HT-29 (cell line): ENCODE measurements around the gene BICRAL. TPM values are rescaled to one million over a fixed set of nuclear protein-coding genes. Genes with fewer than 3 reads are reported as not detected.
"Not testable (repeated sequence)": the region's sequence is repeated elsewhere in the genome, so short reads cannot be mapped to it uniquely, and the experiment has no call there.

Experiments
- DNase-seq: peaks from one replicate; pipeline ENCODE4 v3.0.0-alpha.2; 2015; ENCODE audit warnings: low spot score
- total RNA-seq: library from RNA; depleted of rRNA; stranded (reverse); fragments of >200 nt; shearing (Covaris generic); gene quantifications from 2 replicates; pipeline ENCODE4 v1.2.3, GENCODE V29; 2014

Gene BICRAL
- total RNA-seq, 1 experiment from 2014 or later: 3.6 TPM

DNA sequence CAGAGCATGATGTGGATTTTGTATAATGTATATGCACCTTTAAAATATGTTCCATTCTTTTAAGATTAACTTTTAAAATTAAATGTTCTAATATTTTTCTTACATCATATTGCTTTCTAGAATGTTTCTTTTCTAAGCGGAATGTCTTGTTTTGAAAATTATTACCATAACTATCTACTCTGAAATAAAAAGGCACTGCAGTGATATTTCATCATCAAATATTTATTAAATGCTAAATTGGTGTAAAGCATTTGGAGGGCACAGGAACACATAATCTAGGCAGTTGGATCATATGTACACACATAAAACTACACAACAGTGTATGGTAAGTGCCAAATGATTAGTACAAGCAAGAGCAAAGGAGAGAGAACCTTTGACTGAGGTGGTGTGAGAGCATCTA, 13.8 kb downstream of the BICRAL start:
- DNase-seq: no peak

DNA sequence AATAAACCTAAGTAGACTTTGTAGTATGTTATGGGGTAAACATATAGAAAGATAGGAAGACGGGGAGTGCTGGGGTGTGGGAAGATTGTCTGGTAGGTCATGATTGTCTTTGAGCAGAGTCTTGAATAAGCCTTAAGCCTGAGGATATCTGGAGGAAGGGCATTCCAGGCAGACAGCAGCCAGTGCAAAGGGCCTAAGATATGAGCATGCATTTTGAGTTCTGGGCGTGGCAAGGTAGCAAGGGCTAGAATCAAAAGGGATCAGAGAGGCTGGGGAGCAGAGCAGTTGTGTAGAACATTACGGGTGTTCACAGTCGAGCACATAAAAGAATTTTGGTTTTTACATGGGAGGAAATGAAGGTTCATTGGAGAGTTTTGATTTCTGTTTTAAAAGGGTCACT, 14.3 kb downstream of the BICRAL start:
- DNase-seq: no peak

DNA sequence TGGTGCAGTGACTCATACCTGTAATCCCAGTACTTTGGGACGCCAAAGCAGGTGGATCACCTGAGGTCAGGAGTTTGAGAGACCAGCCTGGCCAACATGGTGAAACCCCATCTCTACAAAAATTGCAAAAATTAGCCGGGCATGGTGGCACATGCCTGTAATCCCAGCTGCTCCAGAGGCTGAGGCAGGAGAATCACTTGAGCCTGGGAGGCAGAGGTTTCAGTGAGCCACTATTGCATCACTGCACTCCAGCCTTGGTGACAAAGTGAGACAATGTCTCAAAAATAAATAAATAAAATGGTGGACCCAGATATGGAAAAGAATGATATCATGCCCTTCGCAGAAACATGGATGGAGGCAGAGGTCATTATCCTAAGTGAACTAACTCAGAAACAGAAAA, 15.8 kb downstream of the BICRAL start:
- DNase-seq: not testable (repeated sequence)

DNA sequence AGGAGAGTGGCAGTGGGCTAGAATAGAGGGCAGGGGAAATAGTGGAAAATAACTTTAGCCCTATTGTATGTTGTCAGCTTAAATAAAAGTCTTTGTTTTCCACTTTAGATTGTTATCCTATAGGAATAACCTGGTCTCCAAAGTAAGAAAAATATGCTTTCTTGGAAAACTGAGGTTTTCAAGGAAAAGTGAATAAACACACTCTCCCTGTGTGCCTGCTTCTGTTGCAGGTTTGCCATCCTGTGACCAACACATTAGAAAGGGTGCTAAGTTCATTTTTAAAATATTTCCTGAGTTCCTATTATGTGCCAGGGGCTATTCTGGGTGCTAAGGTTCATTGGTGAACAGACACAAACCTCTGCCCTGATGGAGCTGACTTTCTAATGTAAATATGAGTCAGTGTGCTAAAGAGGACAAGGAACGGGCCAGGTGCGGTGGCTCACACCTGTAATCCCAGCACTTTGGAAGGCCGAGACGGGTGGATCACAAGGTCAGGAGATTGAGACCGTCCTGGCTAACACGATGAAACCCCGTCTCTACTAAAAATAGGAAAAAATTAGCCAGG, 23.5 kb downstream of the BICRAL start:
- no peak for DNase-seq

DNA sequence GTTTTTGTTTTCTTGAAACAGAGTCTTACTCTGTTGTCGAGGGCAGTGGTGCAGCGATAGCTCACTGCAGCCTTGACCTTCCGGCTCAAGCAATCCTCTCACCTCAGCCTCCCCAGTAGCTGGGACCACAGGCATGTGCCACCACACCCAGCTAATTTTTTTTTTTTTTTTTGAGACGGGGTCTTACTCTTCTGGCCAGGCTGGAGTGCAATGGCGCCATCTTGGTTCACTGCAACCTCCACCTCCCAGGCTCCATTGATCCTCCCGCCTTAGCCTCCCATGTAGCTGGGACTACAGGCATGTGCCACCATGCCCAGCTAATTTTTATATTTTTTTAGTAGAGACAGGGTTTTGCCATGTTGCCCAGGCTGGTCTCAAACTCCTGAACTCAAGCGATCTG, 24.5 kb downstream of the BICRAL start:
- DNase-seq: not testable (repeated sequence)

DNA sequence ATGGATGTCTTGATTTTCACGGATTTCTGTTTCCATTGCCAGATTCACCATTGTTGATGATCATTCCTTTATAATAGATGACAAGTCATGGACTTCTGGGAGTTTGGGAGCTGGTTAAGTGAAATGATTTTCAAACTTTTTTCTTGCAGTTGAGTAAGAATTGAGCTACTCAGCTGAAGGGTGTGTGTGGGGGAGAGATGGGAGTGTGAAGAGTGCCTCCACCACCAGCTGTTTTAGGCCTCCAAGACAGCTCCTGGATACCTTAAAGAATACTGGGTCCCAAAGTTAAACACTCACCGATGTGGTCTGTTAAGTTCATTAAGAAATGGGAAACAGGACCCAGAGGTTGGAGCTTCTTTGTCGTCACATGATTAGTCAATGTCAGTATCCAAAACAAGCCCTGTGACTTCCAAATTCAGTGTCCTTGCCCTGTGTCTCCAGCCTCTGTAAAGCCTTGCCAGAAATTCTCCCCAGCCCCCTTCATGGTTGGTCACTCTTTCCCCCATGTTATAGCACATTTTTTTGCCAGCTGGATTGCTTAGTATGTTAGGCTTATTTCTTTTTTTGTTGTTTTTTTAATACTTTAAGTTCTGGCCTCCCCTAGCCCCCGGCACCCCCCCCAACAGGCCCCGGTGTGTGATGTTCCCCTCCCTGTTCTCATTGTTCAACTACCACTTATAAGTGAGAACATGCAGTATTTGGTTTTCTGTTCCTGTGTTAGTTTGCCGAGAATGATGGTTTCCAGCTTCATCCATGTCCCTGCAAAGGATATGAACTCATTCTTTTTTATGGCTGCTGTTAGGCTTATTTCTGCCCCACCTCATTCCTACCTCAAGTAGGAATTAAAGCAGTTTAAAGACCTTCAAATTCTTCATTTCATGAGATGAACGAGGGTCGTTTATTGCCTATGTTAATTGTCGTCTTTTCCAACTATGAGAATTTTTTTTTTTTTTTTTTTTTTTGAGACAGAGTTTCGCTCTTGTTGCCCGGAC, 26.9 kb downstream of the BICRAL start:
- DNase-seq: no peak

DNA sequence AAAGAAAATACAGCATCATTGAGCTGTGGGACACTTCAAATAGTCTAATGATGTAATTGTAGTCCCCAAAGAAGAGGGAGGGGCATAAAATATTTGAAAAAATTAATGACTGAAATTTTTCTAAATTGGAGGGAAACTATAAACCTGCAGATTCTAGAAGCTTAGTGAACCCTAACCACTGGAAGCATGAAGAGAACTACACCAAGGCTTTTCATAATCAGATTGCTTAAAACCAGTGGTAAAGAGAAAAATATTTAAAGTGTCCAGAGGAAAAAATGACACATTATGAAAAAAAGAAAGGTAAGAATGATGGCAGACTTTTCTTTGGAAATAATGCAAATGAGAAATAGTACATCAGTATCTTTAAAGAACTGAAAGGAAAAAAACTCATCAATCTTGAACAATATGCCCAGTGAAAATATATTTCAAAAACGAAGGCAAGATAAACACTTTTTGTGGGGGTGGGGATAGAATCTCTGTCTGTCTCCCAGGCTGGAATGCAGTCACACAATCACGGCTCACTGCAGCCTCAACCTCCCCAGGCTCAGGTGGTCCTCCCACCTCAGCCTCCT, 31.3 kb downstream of the BICRAL start:
- no peak for DNase-seq

DNA sequence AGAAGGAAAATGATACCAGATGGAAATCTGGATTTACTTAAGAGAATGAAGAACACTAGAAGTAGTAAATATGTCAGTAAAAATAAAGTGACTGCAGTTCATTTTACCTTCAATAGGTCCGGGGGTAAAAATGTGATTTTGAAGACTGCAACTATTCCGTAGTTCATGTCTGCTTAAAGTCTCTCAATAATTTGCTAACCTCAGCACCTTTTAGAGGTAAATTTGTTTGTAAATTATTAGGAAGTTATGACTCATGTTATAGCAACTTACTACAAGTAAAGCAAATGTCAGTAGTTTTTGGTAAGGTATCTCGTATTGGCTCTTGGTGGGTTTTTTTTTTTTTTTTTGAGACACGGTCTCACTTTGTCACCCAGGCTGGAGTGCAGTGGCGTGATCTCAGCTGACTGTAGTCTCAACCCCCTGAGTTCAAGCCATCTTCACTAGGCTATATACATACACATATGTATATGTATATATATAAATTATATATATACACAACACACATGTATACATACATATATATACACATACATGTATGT, 32.1 kb downstream of the BICRAL start:
- DNase-seq: no peak

DNA sequence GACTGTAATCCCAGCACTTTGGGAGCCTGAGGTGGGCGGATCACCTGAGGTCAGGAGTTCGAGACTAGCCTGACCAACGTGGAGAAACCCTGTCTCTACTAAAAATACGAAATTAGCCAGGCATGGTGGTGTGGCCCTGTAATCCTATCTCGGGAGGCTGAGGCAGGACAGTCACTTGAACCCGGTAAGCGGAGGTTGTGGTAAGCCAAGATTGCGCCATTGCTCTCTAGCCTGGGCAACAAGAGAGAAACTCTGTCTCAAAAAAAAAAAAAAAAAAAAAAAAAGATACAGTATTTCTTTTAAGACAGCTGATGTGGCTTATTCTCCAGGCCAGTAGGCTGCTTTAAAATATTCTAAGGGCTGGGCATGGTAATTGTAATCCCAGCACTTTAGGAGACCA, 33.9 kb downstream of the BICRAL start:
- DNase-seq: not testable (repeated sequence)

DNA sequence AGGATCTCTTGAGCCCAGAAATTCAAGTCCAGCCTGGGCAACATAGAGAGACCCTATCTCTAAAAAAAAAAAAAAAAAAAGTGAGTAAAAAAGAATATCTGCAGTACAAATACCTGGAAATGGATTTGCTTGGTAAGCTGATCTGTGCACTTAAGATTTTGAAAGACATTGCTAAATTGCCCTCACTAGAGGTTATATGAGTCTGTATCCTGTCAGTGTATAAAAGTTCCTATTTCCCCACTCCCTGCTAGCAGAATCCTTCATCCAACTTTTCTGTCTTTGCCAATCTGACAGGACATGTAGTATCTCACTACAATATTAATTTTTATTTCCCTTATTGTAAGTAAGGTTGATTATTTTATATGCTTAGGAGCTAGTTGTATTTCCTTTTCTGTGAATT, 36.1 kb downstream of the BICRAL start:
- DNase-seq: no peak

DNA sequence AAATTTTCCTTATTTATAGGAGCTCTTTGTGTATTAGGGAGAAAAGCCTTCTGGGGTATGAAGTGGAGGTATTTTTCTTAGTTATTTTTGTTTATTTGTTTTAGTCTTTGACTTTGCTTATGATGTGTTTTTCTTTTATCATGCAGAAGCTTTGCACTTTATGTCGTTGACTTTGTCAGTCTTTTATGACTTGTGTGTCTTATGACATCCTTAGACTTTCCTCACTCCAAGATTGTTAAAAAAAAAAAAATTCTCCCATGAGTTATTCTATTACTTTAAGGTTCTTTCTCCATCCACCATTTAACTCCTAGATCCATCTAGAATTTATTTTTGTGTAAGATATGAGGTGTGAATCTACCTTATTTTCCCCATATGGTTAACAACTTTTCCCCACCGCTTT, 36.6 kb downstream of the BICRAL start:
- DNase-seq: no peak

DNA sequence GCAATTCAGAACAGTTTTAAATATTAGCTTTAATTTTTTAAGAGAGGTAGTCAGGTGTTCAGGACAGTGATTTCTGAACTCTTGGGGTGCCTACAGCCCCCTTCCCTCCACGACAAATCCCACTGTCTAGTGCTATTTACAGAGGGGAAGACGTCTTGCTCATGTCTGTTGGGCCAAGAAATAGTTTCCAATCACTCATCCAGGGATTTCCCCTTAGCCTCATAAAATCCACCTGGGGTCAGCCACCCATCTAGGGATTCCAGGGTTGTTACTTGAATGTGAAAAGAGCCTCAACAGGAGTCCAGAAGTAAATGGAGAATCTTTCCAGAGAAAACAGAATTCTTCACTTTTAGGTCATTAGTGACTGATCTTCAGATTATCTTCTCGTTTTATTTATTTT, 37.0 kb downstream of the BICRAL start:
- DNase-seq: no peak

DNA sequence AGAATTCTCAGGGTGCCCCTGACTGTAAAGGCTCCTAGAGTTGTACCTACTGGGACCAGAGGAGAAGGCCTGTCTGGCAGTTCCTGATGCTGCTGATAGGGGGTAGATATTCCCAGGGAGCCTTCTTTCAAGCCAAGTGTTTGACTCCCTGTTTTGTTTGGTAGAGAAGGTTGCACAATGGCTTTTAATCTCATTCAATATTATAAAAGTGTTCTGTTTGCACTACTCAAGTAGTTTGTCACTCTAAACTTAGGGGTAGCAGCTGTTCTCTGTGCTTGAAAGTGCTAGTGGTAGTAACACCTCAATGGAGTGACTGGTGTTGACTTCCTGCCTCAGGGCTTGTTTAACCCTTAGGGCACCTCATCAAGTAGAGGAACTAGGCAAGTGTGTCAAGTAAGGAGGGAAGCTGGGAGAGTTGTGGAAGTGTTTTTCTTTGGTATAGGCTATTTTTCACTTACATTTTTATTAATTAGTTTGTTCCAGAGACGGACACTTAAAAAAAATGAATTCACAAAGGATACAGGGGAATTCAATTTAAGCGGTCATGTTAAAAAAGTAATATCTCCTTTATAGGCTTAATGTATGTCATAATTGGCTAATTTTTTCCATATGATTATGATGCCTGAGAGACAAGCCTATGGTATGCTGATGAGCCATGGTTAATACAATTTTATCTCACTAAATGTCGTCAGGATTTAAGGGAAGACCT, 38.1 kb downstream of the BICRAL start:
- no peak for DNase-seq

DNA sequence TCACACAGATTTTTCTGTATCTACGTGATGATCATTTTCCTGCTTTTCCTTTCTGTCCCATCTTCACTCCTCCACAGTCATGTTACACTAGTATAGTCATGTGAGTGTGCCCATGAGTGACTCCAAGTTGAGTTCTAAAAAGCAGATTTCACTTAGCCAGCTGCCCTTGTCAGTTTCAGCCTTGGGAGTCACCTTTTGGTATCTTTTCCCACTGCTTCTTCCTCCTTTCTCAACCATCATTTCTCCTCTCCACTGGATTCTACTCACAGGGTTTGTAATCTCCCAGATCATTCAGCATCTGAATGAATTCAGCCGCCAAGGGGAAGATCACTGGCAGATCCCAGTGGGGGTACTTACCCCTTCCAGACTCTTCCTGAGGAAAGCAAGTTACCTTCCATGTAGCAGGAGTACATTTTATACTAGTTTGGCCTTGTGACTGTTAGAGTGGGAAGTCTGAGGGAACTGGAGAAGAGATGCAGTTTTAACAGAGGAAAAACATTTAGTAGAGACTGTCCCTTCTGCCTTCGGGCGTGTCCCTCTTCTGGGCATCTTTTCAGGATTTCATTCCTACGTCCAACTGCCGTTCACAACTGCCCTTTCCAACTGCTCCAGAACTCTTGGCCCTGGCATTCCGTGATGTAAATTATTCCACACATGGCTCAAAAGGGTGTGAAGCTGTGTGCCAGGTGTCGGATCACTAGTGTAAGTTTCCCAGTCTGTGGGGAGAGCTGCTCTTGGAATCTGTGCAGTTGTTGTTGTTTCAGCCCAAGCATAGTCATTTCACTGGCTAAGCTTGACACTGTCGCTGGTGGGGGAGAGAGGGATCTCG, 38.9 kb downstream of the BICRAL start:
- DNase-seq: no peak

DNA sequence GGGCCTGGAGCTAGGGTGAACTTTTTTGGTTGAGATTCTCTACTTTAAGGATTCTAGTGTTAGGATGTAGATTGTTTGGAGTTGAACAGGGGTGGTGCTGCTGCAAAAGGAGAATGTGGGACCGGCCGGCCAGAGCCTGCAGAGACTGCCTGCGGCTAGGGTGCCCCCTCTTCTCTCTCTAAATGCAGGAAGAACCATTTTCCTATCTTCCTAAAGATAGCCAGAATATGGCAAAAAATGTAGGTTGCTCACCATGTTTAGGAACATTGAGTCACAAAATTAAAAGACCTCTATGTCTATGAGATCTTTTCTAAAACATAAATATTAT, 39.5 kb downstream of the BICRAL start:
- no peak for DNase-seq

DNA sequence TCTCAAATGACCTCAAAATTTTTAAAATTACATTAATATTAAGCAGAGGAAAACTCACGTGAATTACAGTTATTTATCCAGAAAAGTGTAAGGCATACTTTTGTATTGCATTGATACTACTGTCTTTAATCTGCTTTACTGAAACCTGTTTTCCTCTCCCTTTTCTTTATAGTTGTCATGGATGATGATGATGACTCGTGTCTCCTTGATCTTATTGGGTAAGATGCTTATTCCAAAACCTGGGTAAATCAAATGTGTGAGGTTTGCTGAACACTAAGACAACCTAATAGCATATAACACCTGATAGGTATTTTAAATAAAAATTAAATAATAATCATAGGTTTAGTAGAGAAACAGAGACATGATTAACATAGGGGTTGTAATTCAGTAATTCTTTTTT, 40.0 kb downstream of the BICRAL start:
- DNase-seq: no peak

DNA sequence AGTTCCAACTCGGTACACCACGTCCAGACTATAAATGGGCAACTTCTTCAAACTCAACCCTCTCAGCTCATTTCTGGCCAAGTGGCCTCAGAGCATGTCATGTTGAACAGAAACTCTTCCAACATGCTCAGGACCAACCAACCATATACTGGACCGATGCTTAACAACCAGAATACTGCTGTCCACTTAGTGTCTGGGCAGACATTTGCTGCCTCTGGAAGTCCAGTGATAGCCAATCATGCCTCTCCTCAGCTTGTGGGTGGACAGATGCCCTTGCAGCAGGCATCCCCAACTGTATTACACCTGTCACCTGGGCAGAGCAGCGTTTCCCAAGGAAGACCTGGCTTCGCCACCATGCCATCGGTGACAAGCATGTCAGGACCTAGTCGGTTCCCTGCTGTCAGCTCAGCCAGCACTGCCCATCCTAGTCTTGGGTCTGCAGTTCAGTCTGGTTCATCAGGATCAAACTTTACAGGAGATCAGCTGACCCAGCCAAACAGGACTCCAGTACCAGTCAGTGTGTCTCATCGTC, 47.8 kb downstream of the BICRAL start:
- DNase-seq: no peak

DNA sequence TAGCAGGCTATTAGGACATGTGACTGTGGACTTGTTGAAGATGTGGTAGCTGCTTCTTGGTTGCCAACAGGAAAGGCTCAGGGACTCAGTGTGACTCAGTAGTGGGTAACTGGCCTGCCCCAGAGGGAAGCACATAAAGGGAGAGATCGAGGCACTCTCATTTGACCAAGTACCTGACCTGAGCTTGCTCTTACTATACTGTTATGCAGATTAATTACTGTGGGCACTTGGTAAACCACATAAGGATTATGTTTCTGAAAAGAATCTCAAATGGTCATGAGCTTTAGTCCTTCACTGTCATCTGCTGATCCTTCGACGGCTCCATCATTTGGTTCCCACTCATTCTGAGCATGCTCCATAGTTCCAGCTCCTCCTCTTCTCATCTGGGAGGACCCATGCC, 49.4 kb downstream of the BICRAL start:
- no peak for DNase-seq

DNA sequence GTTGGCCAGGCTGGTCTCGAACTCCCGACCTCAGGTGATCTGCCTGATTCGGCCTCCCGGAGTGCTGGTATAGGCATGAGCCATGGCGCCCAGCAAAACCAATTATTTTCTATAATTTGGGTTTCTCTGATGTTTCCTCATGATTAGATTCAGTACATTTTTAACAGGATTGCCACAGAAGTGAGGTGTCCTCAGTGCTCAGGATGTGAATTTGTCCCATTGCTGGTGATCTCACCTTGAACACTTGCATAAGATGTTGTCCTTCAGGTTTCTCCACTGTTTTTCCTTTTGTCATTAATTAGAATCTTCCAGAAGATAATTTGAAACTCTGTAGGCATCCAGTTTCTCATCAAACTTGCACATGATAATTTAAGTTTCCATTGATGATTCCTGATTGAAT, 52.2 kb downstream of the BICRAL start:
- DNase-seq: no peak

DNA sequence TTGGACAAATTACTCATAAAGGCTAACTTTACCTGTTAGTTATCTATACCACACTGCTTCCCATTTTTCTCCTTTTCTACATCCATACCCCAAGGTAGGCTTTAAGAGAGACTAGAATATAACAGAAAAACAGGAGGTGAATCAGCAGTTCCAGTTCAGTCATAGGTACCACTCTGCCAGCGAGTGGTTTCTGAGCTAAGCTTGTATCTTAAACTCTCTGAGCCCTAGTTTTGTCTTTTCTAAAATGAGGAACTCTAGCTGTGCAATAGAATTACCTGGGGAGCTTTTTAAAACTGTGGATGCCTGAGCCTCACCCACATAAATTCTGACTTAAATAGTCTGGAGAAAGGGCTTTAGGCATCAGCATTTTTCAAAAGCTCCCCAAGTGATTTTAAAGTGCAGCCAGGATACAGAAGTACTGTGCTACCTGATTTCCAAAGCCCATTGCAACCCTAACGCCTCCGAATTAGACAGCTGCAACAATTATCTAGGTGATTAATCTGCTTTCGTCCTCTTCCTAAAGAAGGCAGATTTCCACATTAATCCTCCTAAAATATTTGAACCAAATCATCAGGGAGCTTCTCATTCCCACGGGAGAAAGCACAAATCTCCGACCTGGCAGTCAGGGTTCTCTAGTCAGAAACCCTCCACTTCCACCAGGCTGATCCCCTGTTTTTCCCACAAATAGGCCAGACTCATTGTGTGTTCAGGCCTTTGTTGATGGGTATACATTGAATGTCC, 60.2 kb downstream of the BICRAL start:
- DNase-seq: no peak
